K562 (cell line): ENCODE measurements around the gene CGREF1. TPM values are rescaled to one million over a fixed set of nuclear protein-coding genes. Genes with fewer than 3 reads are reported as not detected.

Experiments used
- ATAC-seq: fragments of 200-7000 bp; cut with Tn5 transposase; 3 replicates; pipeline ENCODE4 v1.9.1; 2020; ENCODE audit warnings: moderate library complexity
- BruUV-seq: library from RNA; stranded (reverse); fragments of 400-500 nt; replicated peaks from 2 replicates; lab custom pipeline; 2021; lab: Mats Ljungman, UMichigan
- CTCF ChIA-PET: fragments of 300-600 bp; formaldehyde crosslinking; extraction: SDS; loops from one replicate; lab custom pipeline; 2021; ENCODE audit warnings: low intra/inter-chr PET ratio; lab: Yijun Ruan, JAX
- POLR2A ChIA-PET: fragments of 300-600, 350-650 bp; sonication (Branson Sonifier 250); formaldehyde crosslinking; extraction: SDS; loops from one replicate; lab custom pipeline; 2021; ENCODE audit warnings: antibody characterized with exemption, inconsistent platforms; lab: Yijun Ruan, JAX
- DNase-seq, 4 experiments: peaks; one replicate each; pipeline versions ENCODE4 v3.0.0 to v3.0.0-alpha.2; 2011 to 2018; ENCODE audit warnings: low spot score in 3 of 4, mixed read lengths in 3 of 4; ENCODE audit errors: extremely low read depth in 1 of 4
- FAIRE-seq: peaks from 2 replicates; lab custom pipeline; 2011; peaks lifted over from hg19 to GRCh38; lab: Jason Lieb, UNC
- H2AFZ ChIP-seq: 2 replicates; pipeline ENCODE4 v1.6.0; 2011; ENCODE audit warnings: low read depth, low read length, control low read depth, inconsistent platforms
- H3K27ac ChIP-seq: fragments of 200-600 bp; 3 replicates; pipeline ENCODE4 v1.8.0; 2011; ENCODE audit warnings: low read depth, mild to moderate bottlenecking, control low read depth, inconsistent platforms, low read length, moderate library complexity, mixed read lengths; ENCODE audit errors: extremely low read depth
- H3K27me3 ChIP-seq, 2 experiments: fragments of 300-600 bp in 1 of 2; 2 replicates in 1 of 2; 3 replicates in 1 of 2; pipeline versions ENCODE4 v1.6.0 to v1.8.0; 2011; ENCODE audit warnings: inconsistent platforms in 2 of 2, low read length in 2 of 2, mild to moderate bottlenecking in 1 of 2, mixed read lengths in 1 of 2, moderate library complexity in 1 of 2; ENCODE audit not compliant: control insufficient read depth in 2 of 2, insufficient read depth in 2 of 2
- H3K36me3 ChIP-seq: fragments of 300-600 bp; 3 replicates; pipeline ENCODE4 v1.8.0; 2011; ENCODE audit warnings: mild to moderate bottlenecking, low read length, inconsistent platforms; ENCODE audit not compliant: control insufficient read depth, insufficient read depth
- H3K4me1 ChIP-seq, 2 experiments: fragments of 200-600 bp in 1 of 2; replicated peaks in 1 of 2; 2 replicates in 1 of 2; 3 replicates in 1 of 2; pipeline versions ENCODE4 v1.5.1 to v1.8.0; 2011; ENCODE audit warnings: inconsistent platforms in 2 of 2, low read length in 2 of 2, mild to moderate bottlenecking in 1 of 2, mixed read lengths in 1 of 2, moderate library complexity in 1 of 2; ENCODE audit not compliant: control insufficient read depth in 2 of 2, insufficient read depth in 2 of 2
- H3K4me2 ChIP-seq: 2 replicates; pipeline ENCODE4 v1.6.1; 2011; ENCODE audit warnings: low read length, control low read depth, inconsistent platforms, mixed read lengths; ENCODE audit not compliant: insufficient read depth
- H3K4me3 ChIP-seq: fragments of 200-600 bp; sonication (generic), shearing (Covaris generic); 2 replicates; pipeline ENCODE4 v1.5.1; 2016; ENCODE audit warnings: control low read depth, inconsistent platforms
- H3K79me2 ChIP-seq: fragments of 200-600 bp; 3 replicates; pipeline ENCODE4 v1.8.0; 2011; ENCODE audit warnings: low read length, inconsistent platforms; ENCODE audit not compliant: control insufficient read depth, insufficient read depth
- H3K9ac ChIP-seq, 2 experiments: 2 replicates each; pipeline versions ENCODE4 v1.6.0 to v1.6.1; 2011; ENCODE audit warnings: low read depth in 2 of 2, low read length in 2 of 2, control low read depth in 1 of 2, inconsistent platforms in 1 of 2, mild to moderate bottlenecking in 1 of 2, mixed read lengths in 1 of 2; ENCODE audit not compliant: insufficient read depth in 1 of 2
- H3K9me1 ChIP-seq: one replicate; pipeline ENCODE4 v1.6.0; 2011; ENCODE audit warnings: inconsistent platforms, mild to moderate bottlenecking, low read length, moderate library complexity; ENCODE audit not compliant: control insufficient read depth, insufficient read depth
- H3K9me3 ChIP-seq: replicated peaks from 2 replicates; pipeline ENCODE4 v1.5.1; 2011; ENCODE audit warnings: low read depth, low read length, inconsistent platforms; ENCODE audit not compliant: control insufficient read depth, insufficient read depth
- H4K20me1 ChIP-seq: replicated peaks from 2 replicates; pipeline ENCODE4 v1.6.1; 2011; ENCODE audit warnings: low read length, inconsistent platforms, mixed read lengths; ENCODE audit not compliant: control insufficient read depth, insufficient read depth
- CTCF ChIP-seq, 3 experiments: IDR thresholded peaks in 2 of 3; conservative IDR thresholded peaks in 1 of 3; 2 replicates each; pipeline ENCODE4 v1.5.1; 2011 to 2012; ENCODE audit warnings: low read length in 3 of 3, mild to moderate bottlenecking in 3 of 3, control low read depth in 2 of 3, improper control_type of control experiment in 1 of 3, inconsistent platforms in 1 of 3, low read depth in 1 of 3, mixed read lengths in 1 of 3, moderate library complexity in 1 of 3; ENCODE audit not compliant: insufficient read depth in 2 of 3
- HMGXB4 ChIP-seq: sonication (generic); formaldehyde crosslinking; IDR thresholded peaks from 2 replicates; pipeline ENCODE4 v1.8.1; 2023; ENCODE audit warnings: mild to moderate bottlenecking, missing genetic modification reagents
- ZNF263 ChIP-seq: sonication (generic); formaldehyde crosslinking; IDR thresholded peaks from 2 replicates; pipeline ENCODE4 v1.8.0; 2022; ENCODE audit warnings: mild to moderate bottlenecking, missing genetic modification reagents, borderline replicate concordance
- WGBS: fragments of 100-300 bp; shearing (Covaris generic); methylation state at CpG from one replicate; pipeline ENCODE4 v1.1.6; 2016; ENCODE audit warnings: low coverage, mixed read lengths; ENCODE audit not compliant: insufficient coverage; ENCODE audit errors: missing lambda C conversion rate; 5-methylcytosine and 5-hydroxymethylcytosine counted together
- in situ Hi-C: fragments of 300-500 bp; cut with MboI; formaldehyde crosslinking; loops from 4 replicates; pipeline ENCODE4 v1.15.0; 2018; ENCODE audit warnings: inconsistent platforms, mixed read lengths
- intact Hi-C: fragments of 100-400 bp; cut with micrococcal nuclease; formaldehyde crosslinking; loops from 2 replicates; pipeline ENCODE4 v1.14.2; 2022
- polyA plus RNA-seq, 8 experiments: library from polyadenylated mRNA; depleted of rRNA in 4 of 8; stranded (reverse) in 5 of 8; unstranded in 3 of 8; fragments of >200 nt; fragmentation: Nextera tagmentation in 2 of 8; fragmentation: Illumina TruSeq in 1 of 8; extraction: Ambion mirVana in 2 of 8; extraction: Trizol in 1 of 8; gene quantifications; 2 replicates each; pipeline versions ENCODE4 v1.2.1 to v1.2.3, GENCODE V29; 2011 to 2014; ENCODE audit warnings: inconsistent platforms in 1 of 8, missing spikeins in 1 of 8
- total RNA-seq, 7 experiments: library from RNA; depleted of rRNA in 6 of 7; stranded (reverse); fragments of >200 nt in 6 of 7; fragmentation: Illumina TruSeq in 2 of 7; extraction: Trizol in 2 of 7; gene quantifications; 2 replicates each; pipeline versions ENCODE4 v1.2.1 to v1.2.3, GENCODE V29; 2011 to 2021; ENCODE audit warnings: low replicate concordance in 1 of 7

CGREF1 gene
- total and polyA plus RNA-seq, 9 of the 15 experiments (the other 6 are each of a cell fraction or from before 2014, with no cell fraction given), result 0.07 to 0.50 (median 0.37) TPM

- intact Hi-C loops, result no loop called here
- in situ Hi-C loops, result no loop called here
- Histone ChIP-seq H3K27me3 (no peaks in the 10 kb centered on the region), H3K4me1 (peaks cover 0 to 14% of the 10 kb centered on the region in 2 experiments; a peak in 2 of 5 replicates), H3K27ac (no peak overlapping the region), H3K9me1 (no peaks in the 10 kb centered on the region), H3K79me2 (no peaks in the 10 kb centered on the region), H3K4me2 (no peak overlapping the region)
- CTCF ChIA-PET, result no interaction called here
- peak; percentile 43; the same call in 1 of the 3 replicates for ATAC-seq
- POLR2A ChIA-PET, result interaction anchor here (0.9 to 1.9 kb wide), 4 partner anchors 12 to 191 kb away, joined by 3 to 5 read pairs (median 4); partner anchors contain the start of genes ATRAID and SLC5A6
- no TSS peak for BruUV-seq
- TF ChIP-seq CTCF (IDR thresholded peaks at IDR 0.05 in 2 of 3, conservative IDR thresholded peaks at IDR 0.05 in 1 of 3; ENCODE audit: insufficient read depth in 2 of 3, low read depth in 1 of 3, low read length in 3 of 3) (peak in 2 of 3 experiments; percentile 1 to 6; a peak in 1 of 6 replicates), ZNF263 (CRISPR knock-in tag) (peak; percentile 82), HMGXB4 (CRISPR knock-in tag) (no peak)
- TF ChIP-seq, all 486 proteins: peak for 2
- FAIRE-seq (no peak), DNase-seq (no peak)
- H4K20me1 ChIP-seq, result no peaks in the 10 kb centered on the region
- no peak overlapping the region for H3K4me3 ChIP-seq
- peak overlapping the region in 1 of 2 experiments; percentile 38; a peak in 1 of 4 replicates for H3K9ac ChIP-seq
- 25% methylated on average over 5 of the region's 5 CpGs for WGBS
- no peaks in the 10 kb centered on the region for H3K36me3 ChIP-seq
- H2AFZ ChIP-seq, result no peak overlapping the region
- no peaks in the 10 kb centered on the region for H3K9me3 ChIP-seq
Measured at GRCh38 chr2:27102329-27102728, 16.6 kb downstream of the CGREF1 start.
